Suprapubic skin (tissue), 4 donors: ENCODE results near the gene TIMM10B. TPM values are rescaled to one million over a fixed set of nuclear protein-coding genes. Genes with fewer than 3 reads are reported as not detected.

ENCODE experiments used
- DNase-seq, 2 donors: peaks; one replicate each; pipeline ENCODE4 v3.0.0-alpha.2; 2019; ENCODE audit warnings: low spot score in 2 of 2
- H3K27ac ChIP-seq: fragments of 200-600 bp; sonication (generic); one replicate; pipeline ENCODE4 v1.5.1; 2019
- H3K27me3 ChIP-seq: fragments of 200-600 bp; sonication (generic); one replicate; pipeline ENCODE4 v1.5.1; 2019
- H3K36me3 ChIP-seq: fragments of 200-600 bp; sonication (generic); one replicate; pipeline ENCODE4 v1.5.1; 2019
- H3K4me1 ChIP-seq: fragments of 200-600 bp; sonication (generic); one replicate; pipeline ENCODE4 v1.5.1; 2019
- H3K4me3 ChIP-seq: fragments of 200-600 bp; sonication (generic); one replicate; pipeline ENCODE4 v1.5.1; 2019; ENCODE audit warnings: mild to moderate bottlenecking
- H3K9me3 ChIP-seq: fragments of 200-600 bp; sonication (generic); one replicate; pipeline ENCODE4 v1.5.1; 2019
- EP300 ChIP-seq: sonication (generic); formaldehyde crosslinking; IDR thresholded peaks from one replicate; pipeline ENCODE4 v1.6.1; 2017; ENCODE audit warnings: antibody characterized with exemption
- POLR2A ChIP-seq, 2 donors: fragments of 450-650 bp; IDR thresholded peaks; one replicate each; pipeline ENCODE4 v1.6.1; 2017; ENCODE audit warnings: antibody characterized with exemption in 2 of 2, mild to moderate bottlenecking in 2 of 2, moderate library complexity in 2 of 2
- POLR2AphosphoS5 ChIP-seq, 3 donors: sonication (generic); formaldehyde crosslinking; IDR thresholded peaks; one replicate each; pipeline ENCODE4 v1.6.1; 2017; ENCODE audit warnings: antibody characterized with exemption in 3 of 3
- WGBS: methylation state at CpG from one replicate; pipeline ENCODE4 v1.1.5; 2018; 5-methylcytosine and 5-hydroxymethylcytosine counted together
- total RNA-seq, 4 donors: library from RNA; depleted of rRNA; stranded (reverse); fragments of >200 nt; gene quantifications; one replicate each; pipeline ENCODE4 v1.1.0, GENCODE V29; 2016
- TF ChIP-seq, protein P1 (sequence below), 2 donors: fragments of 200-600 bp in 1 of 2; fragments of 450-650 bp in 1 of 2; sonication (generic) in 1 of 2; IDR thresholded peaks; one replicate each; pipeline ENCODE4 v1.5.1; 2016 to 2019; ENCODE audit warnings: antibody characterized with exemption in 2 of 2, mild to moderate bottlenecking in 1 of 2, moderate library complexity in 1 of 2

The TIMM10B gene
- total RNA-seq, 4 donors from 2014 or later, result 23.0 to 54.6 (median 32.0) TPM

DNA sequence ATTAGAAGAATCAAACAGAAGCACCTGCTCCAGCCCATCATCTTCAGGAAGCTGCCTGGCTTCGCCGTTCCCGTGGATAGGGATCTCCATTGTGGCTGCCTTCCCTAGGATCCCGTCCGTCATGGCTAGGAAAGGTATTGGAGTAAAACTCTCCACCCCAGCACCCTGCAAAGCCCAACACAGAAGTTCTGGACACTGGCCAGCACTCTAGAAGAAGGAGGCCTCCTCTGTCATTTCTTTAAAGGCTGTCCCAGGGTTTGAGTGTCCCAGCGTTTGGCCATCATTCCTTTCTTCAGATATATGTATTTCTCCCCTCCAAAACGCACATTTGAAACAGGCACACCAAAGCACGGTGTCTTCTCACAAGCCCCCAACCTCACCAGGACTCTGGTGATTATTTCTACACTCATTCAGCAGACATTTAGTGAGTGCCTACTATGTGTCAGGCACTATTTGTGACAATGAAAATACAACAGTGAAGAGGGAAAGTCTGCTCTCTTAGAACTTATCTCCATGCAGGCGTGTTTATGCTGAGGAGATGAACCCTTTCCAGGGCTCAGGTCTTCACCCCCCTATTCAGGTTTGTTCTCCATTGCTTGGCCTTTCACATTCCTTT, 894 bp upstream of the TIMM10B start:
- peaks cover 35% of the 10 kb centered on the region for H3K4me1 ChIP-seq
- DNase-seq, result no peak
- WGBS, result 48% methylated on average over 9 of the region's 9 CpGs
- H3K27me3 ChIP-seq, result no peaks in the 10 kb centered on the region
- TF ChIP-seq POLR2A (IDR thresholded peaks at IDR 0.05), result no peak
- TF ChIP-seq, protein P1, sequence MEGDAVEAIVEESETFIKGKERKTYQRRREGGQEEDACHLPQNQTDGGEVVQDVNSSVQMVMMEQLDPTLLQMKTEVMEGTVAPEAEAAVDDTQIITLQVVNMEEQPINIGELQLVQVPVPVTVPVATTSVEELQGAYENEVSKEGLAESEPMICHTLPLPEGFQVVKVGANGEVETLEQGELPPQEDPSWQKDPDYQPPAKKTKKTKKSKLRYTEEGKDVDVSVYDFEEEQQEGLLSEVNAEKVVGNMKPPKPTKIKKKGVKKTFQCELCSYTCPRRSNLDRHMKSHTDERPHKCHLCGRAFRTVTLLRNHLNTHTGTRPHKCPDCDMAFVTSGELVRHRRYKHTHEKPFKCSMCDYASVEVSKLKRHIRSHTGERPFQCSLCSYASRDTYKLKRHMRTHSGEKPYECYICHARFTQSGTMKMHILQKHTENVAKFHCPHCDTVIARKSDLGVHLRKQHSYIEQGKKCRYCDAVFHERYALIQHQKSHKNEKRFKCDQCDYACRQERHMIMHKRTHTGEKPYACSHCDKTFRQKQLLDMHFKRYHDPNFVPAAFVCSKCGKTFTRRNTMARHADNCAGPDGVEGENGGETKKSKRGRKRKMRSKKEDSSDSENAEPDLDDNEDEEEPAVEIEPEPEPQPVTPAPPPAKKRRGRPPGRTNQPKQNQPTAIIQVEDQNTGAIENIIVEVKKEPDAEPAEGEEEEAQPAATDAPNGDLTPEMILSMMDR (IDR thresholded peaks at IDR 0.05), result no peak
- no peak for TF ChIP-seq EP300
- TF ChIP-seq POLR2AphosphoS5 (IDR thresholded peaks at IDR 0.05), result no peak
- H3K36me3 ChIP-seq, result peaks cover 61% of the 10 kb centered on the region
- no peaks in the 10 kb centered on the region for H3K9me3 ChIP-seq
- H3K27ac ChIP-seq, result peak overlapping the region; percentile 92
- H3K4me3 ChIP-seq, result peak overlapping the region; percentile 87

DNA sequence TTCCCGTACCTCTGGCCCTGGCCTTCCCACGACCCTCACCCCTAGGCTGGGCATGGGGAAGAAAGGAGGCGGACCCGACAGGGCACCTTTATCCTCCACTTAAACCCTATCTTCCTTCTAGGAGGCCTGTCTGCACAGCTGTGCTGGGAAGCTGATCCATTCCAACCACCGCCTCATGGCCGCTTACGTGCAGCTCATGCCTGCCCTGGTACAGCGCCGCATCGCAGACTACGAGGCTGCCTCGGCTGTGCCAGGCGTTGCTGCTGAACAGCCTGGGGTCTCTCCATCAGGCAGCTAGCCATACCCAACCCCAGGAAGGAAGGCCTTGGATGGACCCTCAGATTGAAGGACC, 599 bp downstream of the TIMM10B start:
- H3K4me1 ChIP-seq, result peaks cover 35% of the 10 kb centered on the region
- WGBS, result 11% methylated on average over 10 of the region's 13 CpGs
- H3K27ac ChIP-seq, result peak overlapping the region; percentile 92
- H3K27me3 ChIP-seq, result no peaks in the 10 kb centered on the region
- H3K4me3 ChIP-seq, result peak overlapping the region; percentile 87
- no peak for TF ChIP-seq EP300
- DNase-seq, result no peak
- H3K36me3 ChIP-seq, result peaks cover 69% of the 10 kb centered on the region
- no peaks in the 10 kb centered on the region for H3K9me3 ChIP-seq

DNA sequence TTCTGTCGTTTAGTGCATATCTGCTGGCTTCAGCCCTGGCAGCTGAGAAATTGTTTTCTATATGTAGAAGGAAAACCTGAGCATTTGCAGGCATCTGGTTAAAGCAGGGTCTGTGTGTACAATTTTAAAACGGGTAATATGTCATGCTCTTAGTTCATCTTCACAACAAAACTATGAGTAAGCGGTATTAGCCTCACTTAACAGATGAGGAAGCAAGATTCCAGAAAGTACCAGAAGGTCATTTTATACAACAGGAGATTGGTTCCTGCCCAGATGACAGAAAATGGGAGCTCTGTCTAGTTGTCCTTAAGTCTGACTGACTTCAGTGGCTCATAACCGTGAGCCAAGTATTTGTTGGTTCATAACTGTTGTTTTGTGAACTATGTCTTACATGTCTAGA, 1.1 kb downstream of the TIMM10B start:
- 86% methylated on average over 4 of the region's 4 CpGs for WGBS
- Histone ChIP-seq H3K27ac (peak overlapping the region; percentile 92), H3K4me1 (peaks cover 35% of the 10 kb centered on the region), H3K36me3 (peaks cover 65% of the 10 kb centered on the region), H3K9me3 (no peaks in the 10 kb centered on the region), H3K27me3 (no peaks in the 10 kb centered on the region), H3K4me3 (peak overlapping the region; percentile 87)
- DNase-seq, result no peak
- TF ChIP-seq EP300 (no peak), POLR2AphosphoS5 (IDR thresholded peaks at IDR 0.05) (no peak), POLR2A (IDR thresholded peaks at IDR 0.05) (no peak)
- TF ChIP-seq, protein P1 (IDR thresholded peaks at IDR 0.05), result no peak

DNA sequence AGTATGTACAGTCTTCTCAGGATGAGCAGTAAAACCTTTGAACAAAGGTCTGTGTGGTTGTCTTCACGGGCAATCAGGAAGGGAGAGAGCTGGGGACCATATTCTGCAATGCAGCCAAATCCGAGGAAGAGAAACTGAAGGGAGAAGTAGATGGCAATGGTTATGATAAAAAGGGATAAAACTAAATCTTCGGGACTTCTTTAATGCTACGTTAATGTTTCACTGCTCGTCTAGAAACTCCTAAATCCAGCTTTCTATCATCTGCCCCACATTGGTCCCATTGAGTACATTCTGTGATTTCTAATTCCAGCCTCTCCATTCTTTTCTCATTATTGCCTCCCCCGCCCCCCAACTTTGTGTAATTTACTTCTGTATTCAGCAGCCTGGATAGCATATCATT, 1.7 kb downstream of the TIMM10B start:
- WGBS, result 89% methylated on average over 6 of the region's 6 CpGs
- DNase-seq, result no peak
- no peak overlapping the region for H3K27ac ChIP-seq
- peaks cover 62% of the 10 kb centered on the region for H3K36me3 ChIP-seq
- no peaks in the 10 kb centered on the region for H3K9me3 ChIP-seq
- no peak overlapping the region for H3K4me3 ChIP-seq
- H3K4me1 ChIP-seq, result peaks cover 35% of the 10 kb centered on the region
- TF ChIP-seq POLR2A (IDR thresholded peaks at IDR 0.05) (no peak), POLR2AphosphoS5 (IDR thresholded peaks at IDR 0.05) (no peak), EP300 (no peak)
- TF ChIP-seq, protein P1 (IDR thresholded peaks at IDR 0.05), result no peak
- H3K27me3 ChIP-seq, result no peaks in the 10 kb centered on the region

DNA sequence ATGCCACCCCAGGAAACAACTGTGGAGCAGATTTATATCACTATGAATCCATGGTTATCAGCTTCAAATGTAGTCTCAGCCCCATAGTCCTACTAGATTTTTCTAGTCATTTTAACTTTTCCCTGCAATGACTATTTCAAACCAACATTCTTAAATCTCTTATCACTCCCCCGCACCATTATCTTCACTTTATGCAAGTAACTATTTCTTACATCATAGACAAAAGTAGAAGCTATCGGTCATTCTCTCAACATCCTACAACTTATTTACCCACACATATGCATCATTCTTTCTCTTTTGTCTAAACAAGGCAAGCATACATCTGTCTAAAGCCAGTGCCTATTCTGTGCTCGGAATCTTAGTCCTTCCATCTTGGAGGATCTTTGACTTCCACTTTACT, 4.4 kb downstream of the TIMM10B start:
- WGBS, result 96% methylated on average over 3 of the region's 3 CpGs
- Histone ChIP-seq H3K27ac (no peak overlapping the region), H3K36me3 (peaks cover 64% of the 10 kb centered on the region), H3K9me3 (no peaks in the 10 kb centered on the region), H3K4me1 (peaks cover 18% of the 10 kb centered on the region), H3K27me3 (no peaks in the 10 kb centered on the region), H3K4me3 (no peak overlapping the region)
- no peak for DNase-seq
- TF ChIP-seq EP300 (no peak), POLR2A (IDR thresholded peaks at IDR 0.05) (no peak), POLR2AphosphoS5 (IDR thresholded peaks at IDR 0.05) (no peak)
- TF ChIP-seq, protein P1 (IDR thresholded peaks at IDR 0.05), result no peak

DNA sequence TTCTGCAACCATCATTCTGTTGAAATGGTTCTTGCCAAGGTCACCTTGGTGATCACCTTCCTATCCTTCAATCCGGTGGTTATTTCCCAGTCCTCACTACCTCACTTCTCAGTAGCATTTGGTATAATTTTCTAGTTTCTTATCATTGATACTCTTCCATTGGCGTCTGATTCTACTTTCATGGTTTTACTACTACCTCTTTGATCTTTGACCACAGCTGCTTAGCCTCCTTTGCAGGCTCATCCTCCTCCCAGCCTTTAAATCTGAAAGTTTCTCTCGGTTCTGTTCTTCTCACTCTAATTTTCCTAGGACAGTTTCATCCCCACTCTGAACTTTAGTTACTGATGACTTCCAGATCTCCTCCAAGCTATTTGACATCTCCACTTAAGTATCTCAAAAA, 5.0 kb downstream of the TIMM10B start:
- peaks cover 15% of the 10 kb centered on the region for H3K4me1 ChIP-seq
- 89% methylated on average over 3 of the region's 3 CpGs for WGBS
- no peak overlapping the region for H3K4me3 ChIP-seq
- no peaks in the 10 kb centered on the region for H3K9me3 ChIP-seq
- no peaks in the 10 kb centered on the region for H3K27me3 ChIP-seq
- DNase-seq, result no peak
- H3K36me3 ChIP-seq, result peaks cover 67% of the 10 kb centered on the region
- TF ChIP-seq, protein P1 (IDR thresholded peaks at IDR 0.05), result no peak
- TF ChIP-seq POLR2A (IDR thresholded peaks at IDR 0.05), result no peak
- TF ChIP-seq EP300, result no peak
- no peak for TF ChIP-seq POLR2AphosphoS5 (IDR thresholded peaks at IDR 0.05)
- no peak overlapping the region for H3K27ac ChIP-seq
